NCI-H524 (cell line): ENCODE measurements around the gene FGFR1OP2.

Experiments
- DNase-seq, 2 experiments: peaks; one replicate each; lab custom pipeline; 2025; lab: John Stamatoyannopoulos, UW

Gene FGFR1OP2

GRCh38 chr12:27003421-27004381 lies 65.4 kb downstream of the FGFR1OP2 start:
- peak; percentile 92 to 98 for DNase-seq

- no peak for DNase-seq
Observed at GRCh38 chr12:27005495-27005894, 67.2 kb downstream of the FGFR1OP2 start.

- DNase-seq, result no peak
Observed at GRCh38 chr12:27006797-27007467, 68.7 kb downstream of the FGFR1OP2 start.

- DNase-seq, result no peak
Observed at GRCh38 chr12:27008081-27008480, 69.8 kb downstream of the FGFR1OP2 start.

GRCh38 chr12:27009881-27010301 lies 71.6 kb downstream of the FGFR1OP2 start:
- peak in 1 of 2 experiments; percentile 9 for DNase-seq

- DNase-seq, result peak; percentile 21 to 67
Observed at GRCh38 chr12:27012239-27012981, 74.1 kb downstream of the FGFR1OP2 start.

- DNase-seq, result no peak
Observed at GRCh38 chr12:27012982-27013255, 74.6 kb downstream of the FGFR1OP2 start.

- DNase-seq, result peak in 1 of 2 experiments; percentile 56
Observed at GRCh38 chr12:27013611-27014084, 75.4 kb downstream of the FGFR1OP2 start.

- DNase-seq, result peak; percentile 77 to 85
Observed at GRCh38 chr12:27014085-27014858, 76.0 kb downstream of the FGFR1OP2 start, which contains the start of gene TM7SF3. TM7SF3 (minus strand) TSS chr12:27014384; CDS start chr12:27014168, 216 bp downstream.

- DNase-seq, result peak in 1 of 2 experiments; percentile 55
Observed at GRCh38 chr12:27014859-27015729, 76.8 kb downstream of the FGFR1OP2 start.

GRCh38 chr12:27015730-27016076 lies 77.4 kb downstream of the FGFR1OP2 start:
- peak in 1 of 2 experiments; percentile 42 for DNase-seq
